ENCODE measurements around the gene ETV6. TPM values are rescaled to one million over a fixed set of nuclear protein-coding genes. Genes with fewer than 3 reads are reported as not detected.

The ETV6 gene
- total RNA-seq, 1 experiment from 2014 or later, result 19.3 TPM

DNA sequence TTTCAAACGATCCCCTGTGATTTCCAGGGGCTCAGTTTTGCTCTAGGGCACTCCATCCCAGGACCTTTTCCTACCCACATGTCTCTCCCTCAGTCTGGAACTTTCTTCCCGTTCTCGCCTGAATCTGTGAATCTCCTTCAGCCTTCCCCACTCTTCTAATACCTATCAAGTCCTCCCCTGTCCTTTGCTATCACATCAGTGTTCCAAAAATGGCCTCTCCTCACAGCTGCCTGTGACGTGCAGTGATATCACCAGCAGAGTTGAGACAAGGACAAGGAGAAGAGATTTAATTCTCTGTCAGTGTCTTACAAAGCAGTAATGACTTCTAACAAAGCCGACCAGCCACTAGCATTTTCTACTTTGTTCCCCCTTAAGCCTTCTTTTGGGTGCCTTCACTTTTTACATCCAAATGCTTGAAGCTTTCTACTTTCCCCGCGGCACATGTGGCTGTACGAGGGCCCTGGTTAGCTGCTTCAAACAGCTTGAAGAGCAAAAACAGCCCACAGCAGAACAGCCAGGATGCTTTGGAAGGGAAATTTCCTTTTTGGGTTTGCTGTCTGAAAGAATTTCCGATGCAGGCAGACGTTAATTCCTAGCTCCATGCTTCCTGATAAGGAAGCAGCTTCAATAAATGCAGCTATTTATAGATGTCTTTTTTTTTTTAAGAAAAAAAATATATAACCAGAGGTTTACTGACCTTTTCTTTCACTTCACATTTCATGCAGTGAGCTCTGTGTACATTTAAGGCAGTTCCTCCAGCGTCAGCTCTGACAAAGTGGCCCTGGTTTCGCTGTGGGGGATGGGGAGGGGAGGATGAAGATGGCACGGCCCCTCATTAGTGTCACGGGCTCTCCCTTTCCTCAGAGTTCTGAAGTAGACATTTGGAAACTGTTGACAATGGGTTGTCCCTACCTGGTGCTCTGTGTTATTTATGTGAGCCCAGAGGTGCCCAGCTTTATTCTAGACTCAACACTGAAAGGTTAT, 109.3 kb downstream of the ETV6 start:
- no peaks in the 10 kb centered on the region for H3K4me1 Mint-ChIP-seq (ENCODE audit: insufficient read depth, unreplicated experiment)

DNA sequence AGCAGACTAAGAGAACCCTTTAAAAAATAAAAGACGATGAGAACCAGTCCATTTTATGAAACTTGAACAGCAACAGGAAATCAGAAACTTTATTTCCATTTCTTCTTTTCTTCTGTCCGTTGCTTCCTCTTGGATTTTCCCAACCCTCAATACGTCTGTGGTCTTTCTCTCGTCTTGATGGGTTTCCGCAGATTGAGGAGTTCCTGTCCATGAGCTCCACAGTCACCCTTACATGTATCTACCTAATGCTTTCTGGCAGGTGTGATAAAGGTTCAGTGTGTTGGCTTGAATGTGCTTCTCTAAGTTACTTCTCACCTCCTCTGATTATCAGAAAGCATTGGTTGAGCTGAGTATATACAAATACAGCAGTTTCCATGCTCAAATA, 110.0 kb downstream of the ETV6 start:
- Mint-ChIP-seq H3K9me3 (ENCODE audit: unreplicated experiment) (no peaks in the 10 kb centered on the region), H3K27ac (ENCODE audit: low read depth, unreplicated experiment) (no peak overlapping the region), H3K27me3 (ENCODE audit: insufficient read depth, unreplicated experiment) (no peaks in the 10 kb centered on the region), H3K4me3 (ENCODE audit: unreplicated experiment) (no peak overlapping the region), H3K36me3 (ENCODE audit: insufficient read depth, unreplicated experiment) (no peaks in the 10 kb centered on the region), H3K4me1 (ENCODE audit: insufficient read depth, unreplicated experiment) (no peaks in the 10 kb centered on the region)
- no peak for DNase-seq (ENCODE audit: unreplicated experiment)
- POLR2A ChIA-PET, result interaction anchor here (1.0 kb wide), 1 partner anchor 19 kb away, joined by 3 read pairs; no protein-coding TSS in a partner anchor
- CTCF ChIA-PET, result interaction anchor here (0.6 kb wide), 1 partner anchor 75 kb away, joined by 3 read pairs; no protein-coding TSS in a partner anchor
- intact Hi-C loops (cut with micrococcal nuclease), result no loop called here
- BruUV-seq (replicated peaks), result no TSS peak
- TF ChIP-seq, protein P1, sequence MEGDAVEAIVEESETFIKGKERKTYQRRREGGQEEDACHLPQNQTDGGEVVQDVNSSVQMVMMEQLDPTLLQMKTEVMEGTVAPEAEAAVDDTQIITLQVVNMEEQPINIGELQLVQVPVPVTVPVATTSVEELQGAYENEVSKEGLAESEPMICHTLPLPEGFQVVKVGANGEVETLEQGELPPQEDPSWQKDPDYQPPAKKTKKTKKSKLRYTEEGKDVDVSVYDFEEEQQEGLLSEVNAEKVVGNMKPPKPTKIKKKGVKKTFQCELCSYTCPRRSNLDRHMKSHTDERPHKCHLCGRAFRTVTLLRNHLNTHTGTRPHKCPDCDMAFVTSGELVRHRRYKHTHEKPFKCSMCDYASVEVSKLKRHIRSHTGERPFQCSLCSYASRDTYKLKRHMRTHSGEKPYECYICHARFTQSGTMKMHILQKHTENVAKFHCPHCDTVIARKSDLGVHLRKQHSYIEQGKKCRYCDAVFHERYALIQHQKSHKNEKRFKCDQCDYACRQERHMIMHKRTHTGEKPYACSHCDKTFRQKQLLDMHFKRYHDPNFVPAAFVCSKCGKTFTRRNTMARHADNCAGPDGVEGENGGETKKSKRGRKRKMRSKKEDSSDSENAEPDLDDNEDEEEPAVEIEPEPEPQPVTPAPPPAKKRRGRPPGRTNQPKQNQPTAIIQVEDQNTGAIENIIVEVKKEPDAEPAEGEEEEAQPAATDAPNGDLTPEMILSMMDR (IDR thresholded peaks at IDR 0.05; ENCODE audit: unreplicated experiment), result no peak

More for the DNA sequence above, 109.3 kb downstream of the ETV6 start:
- TF ChIP-seq, protein P1 (IDR thresholded peaks at IDR 0.05; ENCODE audit: unreplicated experiment), result no peak
- BruUV-seq (replicated peaks), result no TSS peak
- no peaks in the 10 kb centered on the region for H3K27me3 Mint-ChIP-seq (ENCODE audit: insufficient read depth, unreplicated experiment)
- CTCF ChIA-PET, result interaction anchor here (0.6 kb wide), 1 partner anchor 75 kb away, joined by 3 read pairs; no protein-coding TSS in a partner anchor
- no peaks in the 10 kb centered on the region for H3K36me3 Mint-ChIP-seq (ENCODE audit: insufficient read depth, unreplicated experiment)
- intact Hi-C loops (cut with micrococcal nuclease), result no loop called here
- POLR2A ChIA-PET, result interaction anchor here (1.0 to 1.2 kb wide), 2 partner anchors 11 to 20 kb away, joined by 3 to 5 read pairs; no protein-coding TSS in a partner anchor
- H3K9me3 Mint-ChIP-seq (ENCODE audit: unreplicated experiment), result no peaks in the 10 kb centered on the region
- H3K27ac Mint-ChIP-seq (ENCODE audit: low read depth, unreplicated experiment), result no peak overlapping the region
- H3K4me3 Mint-ChIP-seq (ENCODE audit: unreplicated experiment), result no peak overlapping the region
- DNase-seq (ENCODE audit: unreplicated experiment), result no peak

DNA sequence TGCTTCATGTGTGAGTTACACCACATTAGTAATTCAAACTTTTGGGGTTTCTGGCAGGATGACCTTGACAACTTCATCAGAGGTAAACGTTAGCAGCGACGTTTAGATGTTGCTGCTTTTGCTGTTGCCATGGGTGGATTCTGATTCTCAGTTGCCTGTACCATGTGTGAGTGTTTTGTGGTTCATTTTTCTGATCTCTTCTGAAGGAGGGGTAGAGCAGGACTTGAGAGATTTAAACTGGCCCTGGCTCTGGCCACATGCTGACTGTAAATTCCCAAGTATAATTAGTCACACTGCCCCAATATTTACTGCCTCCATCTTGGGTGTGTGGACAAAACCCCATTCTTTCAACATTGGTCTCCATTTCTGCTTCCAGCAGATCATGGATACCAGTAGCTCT, 110.4 kb downstream of the ETV6 start:
- DNase-seq (ENCODE audit: unreplicated experiment), result no peak
- ChIA-PET POLR2A (no interaction called here), CTCF (interaction anchor here (0.5 to 0.8 kb wide), 2 partner anchors 11 to 44 kb away, joined by 3 read pairs; no protein-coding TSS in a partner anchor)
- no TSS peak for BruUV-seq (replicated peaks)
- no peaks in the 10 kb centered on the region for H3K9me3 Mint-ChIP-seq (ENCODE audit: unreplicated experiment)
- TF ChIP-seq, protein P1 (IDR thresholded peaks at IDR 0.05; ENCODE audit: unreplicated experiment), result no peak
- H3K4me3 Mint-ChIP-seq (ENCODE audit: unreplicated experiment), result no peak overlapping the region
- intact Hi-C loops (cut with micrococcal nuclease), result no loop called here
- no peak overlapping the region for H3K27ac Mint-ChIP-seq (ENCODE audit: low read depth, unreplicated experiment)
- H3K36me3 Mint-ChIP-seq (ENCODE audit: insufficient read depth, unreplicated experiment), result no peaks in the 10 kb centered on the region
- no peaks in the 10 kb centered on the region for H3K27me3 Mint-ChIP-seq (ENCODE audit: insufficient read depth, unreplicated experiment)
- H3K4me1 Mint-ChIP-seq (ENCODE audit: insufficient read depth, unreplicated experiment), result no peaks in the 10 kb centered on the region

DNA sequence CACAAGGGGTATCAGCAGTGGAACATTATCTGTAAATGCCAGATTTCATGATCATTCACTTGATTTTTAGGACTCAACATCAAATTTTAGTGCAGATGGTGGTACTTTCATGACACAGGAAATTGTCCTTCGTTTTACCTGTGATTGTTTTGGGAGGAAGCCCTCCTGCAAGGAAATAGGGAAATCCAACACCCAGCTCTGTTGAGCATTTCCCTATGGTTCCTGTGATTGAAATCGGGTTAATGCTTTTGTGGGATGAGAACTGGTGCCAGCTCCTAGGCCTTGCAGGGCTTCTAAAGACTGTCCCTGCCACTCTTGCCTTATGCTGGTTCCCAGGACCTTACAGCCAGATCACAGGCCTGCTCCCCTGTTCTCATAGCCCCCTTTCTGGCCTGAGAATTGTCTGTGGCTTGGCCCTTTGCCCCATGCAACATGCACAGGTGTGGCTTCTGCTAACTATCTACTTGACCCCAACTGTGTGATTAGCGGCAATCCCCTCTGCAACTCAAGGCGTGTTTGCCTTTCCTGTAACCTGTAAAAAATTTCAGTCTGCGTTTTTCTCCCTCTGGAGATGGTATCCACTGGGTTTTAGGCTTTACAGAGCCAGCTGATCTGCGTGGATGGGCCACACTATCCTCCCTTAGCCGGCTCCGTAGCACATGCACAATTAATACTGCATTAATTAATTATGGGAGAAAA, 112.5 kb downstream of the ETV6 start:
- no peaks in the 10 kb centered on the region for H3K4me1 Mint-ChIP-seq (ENCODE audit: insufficient read depth, unreplicated experiment)
- no peaks in the 10 kb centered on the region for H3K27me3 Mint-ChIP-seq (ENCODE audit: insufficient read depth, unreplicated experiment)
- BruUV-seq (replicated peaks), result no TSS peak
- no peaks in the 10 kb centered on the region for H3K9me3 Mint-ChIP-seq (ENCODE audit: unreplicated experiment)
- POLR2A ChIA-PET, result no interaction called here
- TF ChIP-seq, protein P1 (IDR thresholded peaks at IDR 0.05; ENCODE audit: unreplicated experiment), result no peak
- DNase-seq (ENCODE audit: unreplicated experiment), result no peak
- no peak overlapping the region for H3K4me3 Mint-ChIP-seq (ENCODE audit: unreplicated experiment)
- H3K27ac Mint-ChIP-seq (ENCODE audit: low read depth, unreplicated experiment), result no peak overlapping the region
- intact Hi-C loops (cut with micrococcal nuclease), result no loop called here
- H3K36me3 Mint-ChIP-seq (ENCODE audit: insufficient read depth, unreplicated experiment), result no peaks in the 10 kb centered on the region
- CTCF ChIA-PET, result interaction anchor here (0.6 to 2.0 kb wide), 2 partner anchors 9 to 18 kb away, joined by 3 to 5 read pairs; no protein-coding TSS in a partner anchor

All from MCF 10A (cell line).